AG20443 (cell line): ENCODE measurements around the gene NDUFAB1.
"Not testable (repeated sequence)": the region's sequence is repeated elsewhere in the genome, so short reads cannot be mapped to it uniquely, and the experiment has no call there.

Experiments
- DNase-seq: peaks from one replicate; pipeline ENCODE4 v3.0.0; 2012; ENCODE audit warnings: low spot score, mixed read lengths

NDUFAB1 gene

DNA sequence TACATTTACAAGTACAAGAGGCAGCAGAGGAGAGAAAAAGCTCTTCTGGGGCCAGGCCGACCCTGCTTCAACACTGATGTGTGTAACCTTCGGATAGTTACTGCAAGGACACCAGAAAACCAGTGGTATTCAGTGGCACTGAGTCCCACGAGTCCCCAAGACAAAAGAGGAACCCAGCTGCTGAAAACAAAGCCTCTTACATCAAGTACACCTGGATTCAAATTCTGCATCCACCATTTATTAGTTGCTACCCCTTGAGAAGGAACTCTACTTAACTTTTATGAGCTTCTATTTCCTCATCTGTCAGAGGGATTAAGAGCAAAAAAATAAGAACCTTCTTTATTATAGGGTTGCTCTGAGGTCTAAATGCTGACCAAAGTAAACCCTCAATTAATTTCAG, 41.6 kb downstream of the NDUFAB1 start:
- DNase-seq = no peak

DNA sequence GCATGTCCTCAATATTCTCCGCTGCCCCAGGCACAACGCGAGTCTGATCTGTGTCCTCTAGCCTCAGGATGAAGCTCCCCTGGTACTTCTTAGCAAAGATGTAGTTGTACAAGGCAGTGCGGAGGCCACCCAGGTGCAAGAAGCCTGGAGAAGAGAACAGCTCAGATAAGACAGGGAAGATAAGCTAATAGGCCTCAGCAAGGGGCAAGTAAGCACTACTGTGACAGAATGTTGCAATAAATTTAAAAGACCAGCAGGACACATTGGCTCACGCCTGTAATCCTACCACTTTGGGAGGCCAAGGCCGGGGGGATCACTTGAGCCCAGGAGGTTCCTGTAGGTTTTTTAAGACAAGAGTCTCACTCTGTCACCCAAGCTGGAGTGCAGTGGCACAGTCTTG, 44.0 kb downstream of the NDUFAB1 start:
- DNase-seq = no peak

- DNase-seq = no peak
Measured at GRCh38 chr16:23549938-23550337, 46.2 kb downstream of the NDUFAB1 start.

DNA sequence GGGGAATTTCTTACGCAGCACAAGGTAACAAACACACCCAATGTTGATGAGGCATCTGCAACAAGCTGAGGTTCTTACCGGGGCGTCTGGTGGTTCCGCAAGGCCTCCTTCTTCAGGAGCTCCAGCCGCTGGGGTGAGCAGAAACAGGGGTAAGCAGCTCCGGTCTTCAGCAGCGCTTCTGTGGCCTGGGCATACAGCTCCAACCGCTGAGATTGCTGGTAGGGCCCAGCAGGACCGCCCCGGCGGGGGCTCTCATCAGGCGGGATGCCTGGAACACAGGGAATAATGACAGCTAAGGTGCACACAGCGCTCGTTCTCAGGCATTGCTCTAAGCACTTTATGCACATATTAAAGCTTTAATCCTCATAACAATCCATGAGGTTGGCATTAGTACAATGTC, 51.7 kb downstream of the NDUFAB1 start:
- DNase-seq = no peak

DNA sequence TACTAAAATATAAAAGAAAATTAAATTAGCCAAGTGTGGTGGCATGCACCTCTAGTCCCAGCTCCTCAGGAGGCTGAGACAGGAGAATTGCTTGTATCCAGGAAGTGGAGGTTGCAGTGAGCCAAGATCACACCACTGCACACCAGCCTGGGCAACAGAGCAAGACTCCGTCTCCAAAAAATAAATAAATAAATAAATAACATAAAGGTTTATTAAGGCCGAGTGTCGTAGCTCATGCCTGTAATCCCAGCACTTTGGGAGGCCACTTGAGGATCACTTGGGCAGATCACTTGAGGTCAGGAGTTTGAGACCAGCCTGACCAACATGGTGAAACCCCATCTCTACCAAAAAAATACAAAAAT, 55.3 kb downstream of the NDUFAB1 start:
- not testable (repeated sequence) for DNase-seq

GRCh38 chr16:23539984-23540816, 55.9 kb downstream of the NDUFAB1 start:
- DNase-seq = no peak

DNA sequence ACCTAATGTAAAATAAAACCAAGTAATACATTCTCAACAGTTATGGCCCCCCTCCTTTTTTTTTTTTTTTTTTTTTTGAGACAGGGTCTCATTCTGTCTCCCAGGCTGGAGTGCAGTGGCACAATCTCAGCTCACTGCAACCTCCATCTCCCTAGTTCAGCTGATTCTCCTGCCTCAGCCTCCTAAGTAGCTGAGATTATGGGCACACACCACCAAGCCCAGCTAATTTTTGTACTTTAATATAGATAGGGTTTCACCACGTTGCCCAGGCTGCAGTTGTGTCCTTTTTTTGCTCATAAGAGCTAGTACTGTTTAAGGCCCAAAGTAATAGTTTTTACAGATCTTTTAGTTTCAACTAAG, 57.2 kb downstream of the NDUFAB1 start:
- DNase-seq = no peak

- DNase-seq = no peak
Measured at GRCh38 chr16:23537390-23537789, 58.7 kb downstream of the NDUFAB1 start.

- DNase-seq = no peak
Measured at GRCh38 chr16:23535901-23536300, 60.2 kb downstream of the NDUFAB1 start.

DNA sequence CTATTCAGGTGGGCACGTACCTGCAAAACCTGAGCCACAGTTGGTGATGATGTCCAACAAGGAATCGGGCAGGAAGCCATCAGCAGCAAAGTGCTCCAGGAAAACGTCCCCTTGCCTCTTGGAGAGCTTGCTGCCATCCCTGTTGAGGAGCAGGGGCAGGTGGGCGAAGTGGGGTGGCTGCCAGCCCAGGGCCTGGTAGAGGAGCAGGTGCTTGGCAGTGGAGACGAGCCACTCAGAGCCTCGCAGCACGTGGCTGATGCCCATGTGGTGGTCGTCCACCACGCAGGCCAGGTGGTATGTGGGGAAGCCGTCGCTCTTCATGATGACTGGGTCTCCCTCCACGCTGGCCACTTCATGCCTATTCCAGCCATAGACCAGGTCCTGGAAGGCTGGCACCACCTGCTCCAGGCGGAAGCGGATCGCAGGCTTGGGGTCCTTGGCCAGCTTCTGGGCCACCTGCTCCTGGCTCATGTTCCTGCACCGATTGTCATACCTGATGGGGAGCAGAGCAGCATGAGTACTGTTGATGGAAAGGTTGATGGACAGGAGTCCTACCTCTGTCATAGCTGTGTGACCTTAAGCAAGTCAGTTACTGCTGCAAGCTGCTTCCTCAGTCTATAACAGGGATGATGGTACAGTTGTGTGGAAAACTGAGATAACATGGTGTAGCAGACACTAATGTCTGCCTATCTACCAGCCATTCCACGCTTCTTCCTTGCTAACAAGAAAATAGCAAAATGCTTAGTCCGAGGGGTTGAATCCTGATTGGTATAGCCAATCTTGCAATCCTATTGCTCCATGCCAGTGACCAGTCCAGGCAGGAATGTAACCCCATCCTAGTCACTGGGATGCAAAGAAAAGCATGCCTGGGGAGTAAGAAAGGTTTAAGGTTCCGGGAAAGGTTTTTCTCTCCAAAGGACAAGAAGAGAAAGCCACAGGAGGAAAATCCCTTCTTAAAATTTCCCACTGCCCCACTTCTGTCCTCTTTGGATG, 61.0 kb downstream of the NDUFAB1 start:
- no peak for DNase-seq

DNA sequence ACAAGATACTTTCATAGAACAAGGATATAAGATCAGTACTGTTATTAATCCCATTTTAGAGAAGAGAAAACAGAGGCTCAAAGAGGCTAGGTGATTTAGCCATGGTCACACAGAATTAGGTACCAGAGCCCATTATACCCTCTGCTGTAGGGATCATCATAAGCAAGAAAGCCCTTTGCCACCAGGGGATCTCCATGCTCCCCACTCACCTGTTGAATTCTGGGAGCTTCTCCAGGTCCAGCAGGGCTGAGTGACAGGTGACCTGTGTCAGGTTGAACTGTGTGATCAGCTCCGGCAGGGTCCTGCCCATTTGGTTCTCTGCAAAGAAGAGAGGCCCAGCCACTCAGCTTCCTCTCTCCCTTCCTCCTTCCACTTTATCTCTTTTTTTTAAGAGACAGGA, 63.7 kb downstream of the NDUFAB1 start:
- DNase-seq = no peak
